WERI-Rb-1 (cell line): ENCODE measurements around the gene TMEFF1.
A peak's percentile ranks its signal among the peaks of the same experiment; 100 is the strongest.
"Not testable (repeated sequence)": the region's sequence is repeated elsewhere in the genome, so short reads cannot be mapped to it uniquely, and the experiment has no call there.

Source experiments
- DNase-seq: peaks from one replicate; pipeline ENCODE4 v3.0.0-alpha.2; 2020
- H3K27ac ChIP-seq: fragments of 250-450 bp; sonication (Bioruptor Pico); 2 replicates; pipeline ENCODE4 v1.5.1; 2020; ENCODE audit warnings: mild to moderate bottlenecking, moderate library complexity
- H3K27me3 ChIP-seq: fragments of 250-450 bp; sonication (Bioruptor Pico); 2 replicates; pipeline ENCODE4 v1.5.1; 2021; ENCODE audit warnings: mild to moderate bottlenecking, low read depth, moderate library complexity; ENCODE audit not compliant: insufficient read depth, severe bottlenecking
- H3K36me3 ChIP-seq: fragments of 250-450 bp; sonication (Bioruptor Pico); 2 replicates; pipeline ENCODE4 v1.5.1; 2020; ENCODE audit warnings: mild to moderate bottlenecking, moderate library complexity
- H3K4me3 ChIP-seq: 2 replicates; pipeline ENCODE4 v1.5.1; 2011; ENCODE audit warnings: low read depth, mild to moderate bottlenecking, control low read depth, low read length
- H3K9me3 ChIP-seq: fragments of 250-450 bp; sonication (Bioruptor Pico); 2 replicates; pipeline ENCODE4 v1.5.1; 2021; ENCODE audit warnings: mild to moderate bottlenecking, moderate library complexity; ENCODE audit not compliant: severe bottlenecking
- CTCF ChIP-seq: IDR thresholded peaks from 2 replicates; pipeline ENCODE4 v1.5.1; 2011; ENCODE audit warnings: low read depth, mild to moderate bottlenecking, control low read depth, inconsistent platforms, low read length

Gene TMEFF1

DNA sequence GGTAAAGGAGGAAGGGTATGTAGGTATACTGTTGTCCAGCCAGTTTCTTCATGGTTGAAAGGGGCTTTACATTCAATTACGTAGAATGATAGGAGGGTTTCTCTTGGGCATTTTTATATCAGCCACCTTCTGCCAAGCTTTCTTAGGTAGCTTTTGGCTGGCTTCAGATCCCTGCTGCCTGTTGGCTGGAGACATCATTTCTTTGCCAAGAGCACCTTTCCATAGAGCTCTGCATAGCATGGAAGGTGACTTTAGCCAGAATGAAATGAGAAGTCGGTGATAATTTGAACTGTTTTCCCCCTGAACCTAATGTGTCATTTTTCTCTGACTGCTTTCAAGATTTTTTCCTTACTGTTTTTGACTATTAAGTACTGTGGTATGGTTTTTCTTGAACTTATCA, 26.9 kb downstream of the TMEFF1 start:
- H3K36me3 ChIP-seq, result peaks cover 33% of the 10 kb centered on the region
- no peak overlapping the region for H3K4me3 ChIP-seq
- no peak for TF ChIP-seq CTCF
- no peak overlapping the region for H3K27ac ChIP-seq
- no peak for DNase-seq
- no peaks in the 10 kb centered on the region for H3K27me3 ChIP-seq
- no peaks in the 10 kb centered on the region for H3K9me3 ChIP-seq

DNA sequence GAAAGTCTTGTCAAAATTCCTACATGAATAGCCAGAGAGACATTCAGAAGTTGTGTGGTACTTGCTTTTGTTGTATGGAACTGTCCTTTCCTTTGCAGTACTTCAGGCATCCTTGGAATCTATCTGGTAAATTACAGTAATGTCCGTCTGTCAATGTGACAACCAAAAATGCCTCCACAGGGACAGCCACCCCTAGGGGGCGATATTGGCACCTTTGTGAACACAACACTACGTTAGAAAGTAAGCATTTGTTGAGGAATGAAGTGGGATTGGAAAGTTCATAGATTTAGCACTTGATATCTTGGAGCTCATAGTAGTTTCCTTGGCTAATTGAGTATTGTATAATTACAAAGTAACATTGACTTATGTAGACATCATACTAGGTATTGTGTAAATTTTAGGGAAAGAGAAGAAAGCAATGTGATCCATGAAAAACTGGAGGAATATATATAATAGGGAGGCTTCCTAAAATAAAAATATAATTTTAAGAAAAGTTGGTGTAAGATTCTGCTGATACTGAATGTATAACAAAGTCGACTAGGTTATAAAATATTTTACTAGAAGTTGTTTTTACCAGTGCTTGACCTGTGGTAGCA, 32.7 kb downstream of the TMEFF1 start:
- peak; percentile 77 for TF ChIP-seq CTCF
- no peak overlapping the region for H3K27ac ChIP-seq
- H3K4me3 ChIP-seq, result no peak overlapping the region
- H3K36me3 ChIP-seq, result peaks cover 31% of the 10 kb centered on the region
- DNase-seq, result peak; percentile 86
- no peaks in the 10 kb centered on the region for H3K27me3 ChIP-seq
- no peaks in the 10 kb centered on the region for H3K9me3 ChIP-seq

DNA sequence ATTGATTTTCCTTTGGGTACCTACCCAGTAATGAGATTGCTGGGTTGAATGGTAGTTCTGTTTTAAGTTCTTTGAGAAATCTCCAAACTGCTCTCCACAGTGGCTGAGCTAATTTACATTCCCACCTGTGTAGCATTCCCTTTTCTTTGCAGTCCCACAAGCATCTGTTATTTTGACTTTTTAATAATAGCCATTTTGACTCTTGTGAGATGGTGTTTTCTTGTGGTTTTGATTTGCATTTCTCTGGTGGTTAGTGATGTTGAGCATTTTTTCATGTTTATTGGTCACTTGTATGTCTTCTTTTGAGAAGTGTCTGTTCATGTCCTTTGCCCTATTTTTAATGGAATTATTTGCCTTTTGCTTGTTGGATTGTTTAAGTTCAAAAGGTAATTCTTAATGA, 34.4 kb downstream of the TMEFF1 start:
- not testable (repeated sequence) for H3K4me3 ChIP-seq, H3K27ac ChIP-seq, DNase-seq, H3K27me3 ChIP-seq, H3K9me3 ChIP-seq
- H3K36me3 ChIP-seq, result peaks cover 32% of the 10 kb centered on the region

GRCh38 chr9:100511205-100511604, 38.3 kb downstream of the TMEFF1 start:
- no peaks in the 10 kb centered on the region for H3K27me3 ChIP-seq
- no peak for DNase-seq
- no peak overlapping the region for H3K4me3 ChIP-seq
- H3K27ac ChIP-seq, result no peak overlapping the region
- no peaks in the 10 kb centered on the region for H3K9me3 ChIP-seq
- TF ChIP-seq CTCF, result no peak
- H3K36me3 ChIP-seq, result peaks cover 28% of the 10 kb centered on the region

GRCh38 chr9:100515578-100516494, 42.9 kb downstream of the TMEFF1 start:
- H3K36me3 ChIP-seq, result peaks cover 29% of the 10 kb centered on the region
- H3K27me3 ChIP-seq, result no peaks in the 10 kb centered on the region
- no peak overlapping the region for H3K27ac ChIP-seq
- no peak for DNase-seq
- no peaks in the 10 kb centered on the region for H3K9me3 ChIP-seq
- H3K4me3 ChIP-seq, result no peak overlapping the region
- TF ChIP-seq CTCF, result no peak

DNA sequence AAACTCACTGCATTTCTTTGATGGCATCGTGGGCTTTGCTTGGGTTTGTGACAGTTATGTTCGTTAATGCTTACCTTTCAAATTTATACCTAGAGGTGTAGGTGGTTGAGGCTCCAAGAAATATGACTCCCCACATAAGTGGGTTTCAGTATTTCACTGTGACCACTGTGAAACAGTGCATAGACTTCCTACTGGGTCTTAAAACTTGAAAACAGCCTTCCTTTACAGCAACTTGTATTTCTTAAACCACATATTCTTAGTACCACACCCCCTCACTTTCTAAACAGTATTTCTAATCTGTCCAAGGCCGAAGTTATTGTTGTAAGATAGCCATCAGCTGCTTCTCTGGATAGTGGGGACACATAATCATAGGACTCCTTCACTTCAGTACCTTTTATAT, 48.3 kb downstream of the TMEFF1 start:
- Histone ChIP-seq H3K27me3 (no peaks in the 10 kb centered on the region), H3K36me3 (peaks cover 46% of the 10 kb centered on the region), H3K27ac (no peak overlapping the region), H3K4me3 (no peak overlapping the region), H3K9me3 (no peaks in the 10 kb centered on the region)
- TF ChIP-seq CTCF, result no peak
- no peak for DNase-seq
